HG03558 (cell line): ENCODE results near the gene COL19A1.
"Not testable (repeated sequence)": the region's sequence is repeated elsewhere in the genome, so short reads cannot be mapped to it uniquely, and the experiment has no call there.

ENCODE experiments used
- ATAC-seq: cut with Tn5 transposase; IDR thresholded peaks from one replicate; pipeline ENCODE4 v1.9.1; 2021; ENCODE audit warnings: moderate number of reproducible peaks; ENCODE audit not compliant: unreplicated experiment; ENCODE audit errors: extremely low read depth

Gene COL19A1

DNA sequence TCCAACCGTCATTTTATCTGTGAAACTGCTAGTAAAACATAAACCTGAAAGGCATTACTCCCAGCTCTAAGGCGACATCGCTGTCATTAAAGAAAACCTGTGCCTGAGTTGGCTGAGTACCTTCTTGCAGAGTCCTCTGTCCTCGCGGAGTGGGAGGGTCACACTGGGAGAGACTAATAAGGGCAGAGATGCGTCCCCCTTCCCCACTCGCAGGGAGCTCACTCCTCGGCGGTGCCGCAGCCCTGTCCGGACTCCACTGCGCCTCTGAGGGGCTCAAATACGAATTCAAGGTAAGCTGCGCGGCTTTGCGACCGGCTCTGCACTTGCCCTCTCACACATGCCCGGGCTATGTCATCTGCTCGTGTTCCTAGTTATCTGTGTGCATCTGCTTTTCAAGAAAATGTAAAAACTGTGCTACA is at the start of gene COL19A1:
Gene COL19A1 (plus strand): TSS at position 206 of the 419 bp plus-strand sequence. CDS start 13,012 bp downstream, outside the sequence.
- peak; percentile 28 for ATAC-seq

DNA sequence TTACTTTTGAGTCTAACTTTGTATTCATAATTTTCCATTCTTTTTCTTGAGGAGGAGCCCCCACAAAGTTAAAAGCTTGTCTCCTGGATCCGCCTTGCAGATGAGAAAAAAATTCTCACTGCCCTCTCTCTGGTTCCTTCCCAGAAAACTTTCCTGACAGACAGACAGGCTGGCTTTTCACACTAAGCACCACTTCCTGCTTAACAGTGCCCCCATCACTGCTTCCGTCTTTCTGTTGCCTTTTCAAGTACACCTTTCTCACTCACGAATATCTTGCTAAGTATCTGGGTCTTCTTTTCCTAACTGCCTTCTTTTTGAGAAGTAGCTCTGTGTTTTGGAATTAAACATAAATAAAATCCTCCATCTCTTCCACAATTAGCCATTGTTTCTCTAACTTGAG is 49.8 kb upstream of the COL19A1 start:
- no peak for ATAC-seq

DNA sequence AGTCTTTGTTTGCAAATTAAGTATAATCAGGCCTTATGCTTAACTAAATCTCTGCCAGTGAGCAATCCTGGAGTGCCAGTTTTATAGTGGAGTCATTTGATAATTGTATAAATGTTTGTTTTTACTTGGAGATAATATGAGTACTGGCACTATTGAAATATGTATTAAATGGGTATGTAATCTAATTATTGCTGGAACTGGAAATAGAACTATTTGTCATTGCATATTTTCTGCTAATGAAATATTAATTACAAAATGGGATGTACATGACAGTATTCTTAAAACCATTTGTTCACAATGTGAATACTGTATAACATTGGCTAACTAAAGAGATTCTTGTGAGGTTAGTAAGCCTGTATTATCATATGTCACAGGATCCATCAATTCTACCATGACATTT is 49.0 kb upstream of the COL19A1 start:
- no peak for ATAC-seq

DNA sequence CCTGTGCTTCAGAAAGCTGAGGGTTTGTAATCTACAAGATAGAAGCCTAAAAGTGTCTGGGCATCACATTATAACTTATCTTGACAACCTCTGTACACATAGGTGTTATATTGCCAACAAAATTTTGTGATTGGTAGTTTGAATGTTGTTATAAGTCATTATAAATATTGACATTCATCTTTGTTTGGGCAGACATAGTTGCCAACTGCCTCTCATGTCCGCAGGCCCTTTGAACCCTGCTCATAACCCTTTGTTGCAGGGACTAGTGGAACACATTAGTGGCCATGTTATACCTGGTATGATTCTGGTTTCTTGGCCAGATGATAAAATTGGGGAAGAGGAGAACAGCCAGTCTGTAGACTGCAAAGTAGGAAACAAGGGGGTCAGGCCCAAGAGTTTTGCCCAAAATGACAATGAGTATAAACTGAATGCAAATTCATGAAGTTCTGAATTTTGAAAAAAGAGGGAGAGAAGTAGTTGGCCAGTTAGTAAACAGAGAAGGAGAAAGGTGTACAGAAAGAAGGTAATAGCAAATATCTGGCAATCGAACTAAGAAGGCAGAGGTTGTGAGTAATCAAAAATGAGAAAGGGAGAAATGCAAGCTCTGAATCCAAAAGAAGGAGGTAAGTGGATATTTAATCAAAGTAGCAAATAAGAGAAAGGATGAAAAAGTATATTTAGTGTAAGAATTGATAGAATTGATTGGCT is 48.0 kb upstream of the COL19A1 start:
- no peak for ATAC-seq

DNA sequence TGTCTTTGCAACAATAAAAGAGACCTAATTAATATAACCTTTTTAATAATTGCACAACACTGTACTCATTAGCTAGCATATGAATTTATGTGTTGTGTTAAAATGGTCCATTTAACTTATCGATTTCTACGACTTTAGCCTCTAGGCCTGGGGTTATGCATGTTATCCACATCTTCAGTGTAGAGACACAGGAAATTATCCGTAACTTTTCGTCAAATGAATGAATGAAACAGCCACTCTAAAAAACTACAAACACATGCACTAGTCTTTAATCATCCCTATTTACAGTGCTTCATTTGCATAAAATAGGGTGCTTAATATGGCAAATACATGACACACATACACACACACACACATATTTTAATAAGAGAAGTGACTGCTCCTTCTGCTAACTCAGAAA is 47.2 kb upstream of the COL19A1 start:
- ATAC-seq: no peak

DNA sequence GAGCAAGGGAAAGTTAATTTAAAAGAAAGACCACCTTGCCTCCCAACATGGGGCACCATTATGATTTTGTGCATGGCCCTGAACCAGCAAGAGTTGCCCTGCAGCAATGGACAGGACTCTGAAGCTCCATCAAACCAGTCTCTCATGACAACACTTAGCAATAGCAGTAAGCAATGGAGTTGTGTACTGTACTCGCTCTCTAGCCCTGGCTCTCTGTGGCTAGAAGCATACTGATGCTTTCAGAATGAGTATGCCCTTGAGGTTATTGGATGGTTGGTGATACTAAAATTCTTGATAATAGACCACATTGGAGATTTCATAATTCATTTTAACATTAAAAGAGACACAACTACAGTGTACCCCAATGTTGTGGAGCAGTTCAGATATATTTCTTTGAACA is 46.3 kb upstream of the COL19A1 start:
- no peak for ATAC-seq

DNA sequence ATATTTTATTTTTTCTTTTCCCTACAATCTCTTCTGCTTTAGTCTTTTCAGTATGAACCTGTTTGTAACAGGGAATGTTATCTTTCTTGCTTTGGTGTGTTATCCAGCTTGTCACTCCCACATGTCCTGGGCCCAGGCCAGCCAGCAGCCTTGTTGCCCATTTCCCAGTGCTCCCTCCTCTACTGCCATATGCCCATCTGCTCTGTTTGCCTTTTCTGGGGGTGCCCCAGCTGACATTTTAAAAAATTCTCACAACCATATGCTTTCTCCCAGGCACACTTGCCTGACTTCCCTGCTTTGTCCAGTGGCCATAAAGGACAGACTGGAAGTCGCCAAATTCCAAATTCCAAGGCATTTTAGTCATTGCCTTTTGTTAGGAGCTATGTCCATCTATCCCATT is 45.9 kb upstream of the COL19A1 start:
- no peak for ATAC-seq

DNA sequence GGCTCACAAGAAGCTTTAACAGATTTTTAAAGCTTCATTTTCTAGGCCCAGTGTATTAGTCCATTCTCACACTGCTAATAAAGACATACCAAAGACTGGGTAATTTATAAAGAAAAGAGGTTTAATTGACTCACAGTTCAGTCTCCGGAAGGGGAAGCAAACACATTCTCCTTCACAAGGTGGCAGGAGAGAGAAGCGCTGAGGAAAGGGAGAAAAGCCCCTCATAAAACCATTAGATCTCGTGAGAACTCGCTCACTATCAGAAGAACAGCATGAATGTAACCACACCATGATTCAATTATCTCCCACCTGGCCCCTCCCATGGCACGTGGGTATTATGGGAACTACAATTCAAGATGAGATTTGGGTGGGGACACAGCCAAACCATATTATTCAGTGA is 42.0 kb upstream of the COL19A1 start:
- ATAC-seq: not testable (repeated sequence)

DNA sequence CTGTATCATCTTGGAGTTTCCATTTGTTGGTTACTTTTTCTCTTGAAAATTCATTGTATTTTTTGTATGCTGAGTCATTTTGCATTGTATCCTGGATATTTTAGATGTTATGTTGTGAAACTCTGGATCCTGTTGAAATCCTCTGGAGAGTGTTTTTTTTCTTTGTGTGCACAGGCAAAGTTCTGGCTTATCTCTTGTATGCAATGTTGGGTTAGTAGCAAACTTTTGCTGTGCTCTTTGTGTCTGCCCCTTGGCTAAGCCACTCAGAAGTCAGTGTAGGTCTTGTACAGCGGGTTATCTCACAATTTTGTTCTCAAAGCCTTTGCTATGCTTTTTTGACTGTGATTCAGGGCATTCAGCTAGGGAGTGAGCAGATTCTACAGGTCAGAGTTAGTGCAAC is 40.5 kb upstream of the COL19A1 start:
- no peak for ATAC-seq

DNA sequence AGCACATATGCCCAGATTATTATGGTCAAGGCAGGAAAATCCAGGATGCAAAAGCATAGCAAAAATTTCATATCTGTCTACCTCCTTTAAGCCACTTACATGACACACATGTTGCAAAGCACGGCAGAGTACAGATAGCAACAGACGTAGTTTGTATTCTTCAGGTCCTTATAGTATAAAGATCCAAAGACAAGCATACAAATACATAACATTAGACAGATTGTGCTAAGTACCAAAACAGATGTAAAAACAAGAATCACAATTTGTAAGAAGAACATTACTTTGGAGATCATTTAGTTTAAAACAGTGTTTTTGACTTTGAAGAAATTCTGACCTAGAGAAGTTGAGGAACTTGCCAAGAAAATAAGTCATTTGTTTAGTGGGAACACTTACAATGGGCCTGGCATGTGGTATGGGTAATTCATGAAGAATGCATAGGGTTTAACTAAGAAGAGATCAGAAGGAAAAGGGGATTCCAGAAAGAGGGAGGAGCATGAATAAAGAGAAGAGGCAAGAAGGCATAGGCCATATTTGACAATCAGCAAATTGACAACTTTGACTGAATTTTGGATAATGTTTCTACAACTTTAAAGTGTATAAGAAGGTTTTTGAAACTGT is 39.0 kb upstream of the COL19A1 start:
- ATAC-seq: no peak

DNA sequence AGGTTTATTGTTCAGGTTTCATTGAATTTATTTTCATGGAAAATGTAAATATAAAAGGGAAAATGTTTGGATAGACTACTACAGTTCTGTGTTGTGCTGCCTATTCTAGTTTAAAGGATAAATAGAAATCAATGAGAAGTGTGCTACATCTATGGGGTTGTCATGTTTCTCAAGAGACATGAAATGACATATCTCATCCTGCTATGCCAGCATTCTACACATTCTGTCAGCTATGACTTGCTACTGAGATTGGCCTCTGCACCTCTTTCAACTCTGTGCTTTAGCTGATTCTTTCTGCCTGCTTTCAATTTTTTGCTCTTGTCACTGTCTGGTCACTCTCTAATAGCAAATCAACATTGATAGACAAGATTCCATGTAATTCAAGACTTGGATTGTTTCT is 33.8 kb upstream of the COL19A1 start:
- no peak for ATAC-seq

DNA sequence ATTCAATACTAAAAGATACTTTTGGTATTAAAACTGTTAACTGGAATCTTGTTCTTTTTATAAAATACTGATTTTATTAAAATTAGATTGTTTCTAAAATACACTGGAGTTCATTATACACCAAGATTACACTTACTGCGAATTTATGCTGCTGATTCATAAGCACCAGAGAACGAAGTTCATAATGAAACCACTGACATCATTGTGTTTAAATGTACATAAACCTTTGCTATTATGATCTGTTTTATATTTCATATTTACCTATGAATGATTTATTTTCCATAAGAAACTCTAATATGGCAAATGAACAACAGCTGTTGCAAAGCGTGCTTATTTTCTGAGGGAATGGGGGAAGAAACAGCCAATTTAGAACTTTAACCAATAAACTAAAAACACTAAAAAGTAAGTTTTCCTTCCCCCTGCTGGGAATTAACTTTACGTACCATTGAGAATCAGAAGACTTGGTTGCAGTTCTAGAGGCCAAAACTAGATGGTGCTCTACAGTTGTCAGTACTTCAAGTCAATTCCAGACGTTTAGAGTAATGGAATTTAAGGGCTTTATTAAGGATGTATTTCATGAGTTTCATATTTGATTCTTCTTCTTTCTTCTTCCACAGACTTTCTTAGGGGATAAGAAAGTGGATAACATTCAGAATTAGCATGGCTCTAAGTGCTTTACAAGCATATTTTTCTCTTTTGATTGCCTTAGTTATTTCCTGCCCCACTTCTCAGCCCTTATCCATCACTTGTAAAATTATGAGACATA is 30.8 kb upstream of the COL19A1 start:
- peak; percentile 54 for ATAC-seq

DNA sequence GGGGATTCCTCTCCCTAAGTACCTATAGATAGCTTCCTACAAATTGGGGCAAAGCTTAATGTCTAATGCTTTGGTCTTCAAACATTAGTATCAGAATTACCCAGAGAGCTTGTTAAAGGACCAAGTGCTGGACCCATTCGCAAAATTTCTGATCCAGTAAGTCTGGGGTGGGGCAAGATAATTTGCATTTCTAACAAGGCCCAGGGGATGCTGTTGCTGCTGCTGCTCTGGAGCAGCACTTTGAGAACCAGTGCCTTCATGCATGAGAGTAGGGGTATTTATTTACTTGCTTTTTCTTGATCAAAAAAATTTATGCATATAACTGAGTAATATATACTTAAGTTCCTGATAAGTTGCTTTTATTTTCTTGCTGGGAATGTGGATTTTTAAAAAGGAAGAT is 24.5 kb upstream of the COL19A1 start:
- no peak for ATAC-seq

DNA sequence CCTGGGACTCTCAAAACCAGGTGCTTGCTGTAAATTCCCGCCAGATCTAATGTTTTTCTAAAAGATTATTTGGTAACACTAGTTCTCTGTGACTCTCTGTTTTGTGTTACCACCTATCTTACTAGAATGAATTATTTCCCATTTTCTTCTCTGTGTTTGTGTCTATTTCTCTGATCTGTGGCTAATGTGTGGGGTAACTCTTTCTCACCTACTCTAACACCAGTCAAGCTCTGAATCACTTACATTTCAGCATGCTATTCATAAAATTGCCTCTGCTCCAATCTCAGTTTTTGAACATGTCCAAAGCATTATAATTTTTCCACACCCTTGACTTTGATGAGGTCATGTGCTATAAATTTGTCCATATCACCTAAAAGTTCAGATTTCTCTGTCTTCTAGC is 23.2 kb upstream of the COL19A1 start:
- ATAC-seq: no peak

DNA sequence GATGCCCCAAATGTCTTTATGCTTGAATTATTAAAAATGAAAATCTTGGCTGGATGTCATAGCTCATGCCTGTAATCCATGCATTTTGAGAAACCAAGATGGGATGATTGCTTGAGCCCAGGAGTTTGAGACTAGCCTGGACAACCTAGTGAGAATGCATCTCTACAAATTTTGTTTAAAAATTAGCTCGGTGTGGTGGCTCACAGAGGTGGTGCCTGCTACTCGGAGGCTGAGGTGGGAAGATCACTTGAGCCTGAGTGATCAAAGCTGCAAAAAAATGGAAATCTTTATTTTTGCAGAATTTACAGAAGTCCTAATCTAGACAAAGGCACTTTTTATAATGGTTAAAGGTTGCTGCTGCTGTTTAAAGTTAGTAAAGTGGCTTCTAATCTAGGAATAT is 20.0 kb upstream of the COL19A1 start:
- no peak for ATAC-seq

DNA sequence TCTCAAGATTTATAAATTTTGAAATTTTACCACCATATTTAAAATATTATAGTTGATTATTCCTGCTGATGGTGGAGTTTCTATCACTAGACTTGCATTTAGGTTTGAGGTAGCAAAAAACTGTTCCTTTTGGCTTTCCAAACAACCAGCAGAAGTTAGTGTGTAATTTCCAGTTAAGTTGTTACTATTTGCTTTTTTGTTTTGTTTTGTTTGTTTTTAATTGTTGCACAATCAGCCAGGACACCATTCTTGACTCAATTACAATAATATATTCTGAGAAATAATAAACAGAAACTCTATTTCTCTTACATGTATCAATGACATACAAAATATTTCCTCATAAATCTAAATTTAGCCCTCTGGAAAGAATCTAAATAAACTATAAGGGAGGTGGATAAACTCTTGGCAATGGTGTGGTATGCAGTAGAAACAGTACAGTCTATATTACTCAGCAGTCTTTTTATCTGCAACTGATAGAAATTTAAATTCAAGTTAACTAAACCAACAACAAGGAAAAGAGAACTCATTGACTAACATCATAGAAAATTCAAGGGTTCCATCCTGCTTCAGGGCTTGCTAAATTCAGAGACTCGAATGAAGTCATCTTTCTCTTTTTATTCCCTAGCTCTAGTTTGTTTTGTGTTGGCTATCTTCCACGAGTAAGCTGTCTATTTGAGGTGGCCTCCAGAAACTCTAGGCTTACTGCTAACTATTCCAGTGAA is 19.4 kb upstream of the COL19A1 start:
- ATAC-seq: no peak

DNA sequence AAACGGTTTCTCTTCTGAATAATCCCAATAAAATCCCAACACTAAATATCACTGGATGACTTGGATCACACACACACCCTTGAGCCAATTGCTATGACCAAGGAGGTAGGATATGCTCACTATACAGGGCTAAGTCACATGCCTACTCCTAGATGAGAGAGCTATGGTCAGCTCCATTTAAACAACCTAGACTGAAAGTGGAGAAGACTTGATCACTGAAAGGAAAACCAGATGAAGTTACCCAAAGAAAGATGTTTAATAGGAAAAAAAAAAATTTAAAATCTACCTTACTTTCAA is 18.9 kb upstream of the COL19A1 start:
- no peak for ATAC-seq

DNA sequence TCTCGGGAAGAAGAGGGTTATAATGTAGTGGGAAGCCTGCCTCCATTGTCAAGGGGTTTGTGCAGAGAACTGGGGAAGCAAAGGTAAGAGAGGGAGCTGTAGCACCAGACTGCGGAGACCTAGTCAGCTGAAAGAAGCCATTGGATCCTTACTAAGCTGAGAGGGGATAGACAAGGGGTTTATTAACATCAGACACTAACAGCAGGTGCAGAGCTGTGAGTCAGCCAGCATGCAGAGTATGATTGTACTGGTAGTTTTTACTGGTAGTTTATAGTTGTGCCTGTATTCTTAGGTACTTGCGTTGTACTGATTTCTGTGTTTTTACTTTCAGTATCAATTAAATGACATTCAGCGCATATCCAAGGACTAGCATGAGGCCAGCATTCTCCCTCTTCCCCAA is 17.8 kb upstream of the COL19A1 start:
- ATAC-seq: no peak

DNA sequence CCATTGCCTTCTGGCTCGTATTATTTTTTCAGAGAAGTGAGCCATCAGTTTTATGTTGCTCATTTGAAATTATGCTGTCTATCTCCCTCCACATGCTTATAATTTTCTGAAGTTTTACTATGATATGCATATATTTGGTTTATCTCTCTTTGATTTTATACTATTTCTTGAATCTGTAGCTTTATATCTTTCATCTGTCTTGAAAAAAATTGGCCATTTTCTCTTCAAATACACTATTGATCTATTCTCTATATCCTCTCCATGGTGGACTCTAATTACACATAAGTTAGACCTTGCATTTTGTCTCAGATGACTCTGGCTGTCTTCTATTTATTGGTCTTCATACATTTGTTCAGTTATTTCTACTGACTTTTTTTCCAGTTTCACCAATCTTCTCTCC is 13.7 kb upstream of the COL19A1 start:
- no peak for ATAC-seq

DNA sequence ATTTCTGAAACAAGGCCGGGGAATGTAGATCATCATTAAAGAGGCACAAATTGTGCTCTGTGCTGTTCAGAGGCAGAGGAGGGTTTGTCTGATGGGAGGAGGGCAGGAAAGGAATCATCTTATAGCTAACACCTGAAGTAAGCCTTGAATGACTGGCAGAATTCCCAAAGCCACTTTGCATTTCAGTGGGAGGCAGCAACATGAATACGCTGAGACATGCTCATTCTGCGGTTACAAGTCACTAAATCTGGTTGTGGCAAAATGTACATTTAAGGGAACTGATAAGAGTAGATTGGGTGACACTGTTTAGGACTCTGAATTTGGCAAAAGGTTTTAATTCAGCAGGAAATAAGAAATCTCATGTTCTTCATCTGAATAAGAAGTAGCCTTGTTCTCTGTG is 4.4 kb upstream of the COL19A1 start:
- no peak for ATAC-seq

DNA sequence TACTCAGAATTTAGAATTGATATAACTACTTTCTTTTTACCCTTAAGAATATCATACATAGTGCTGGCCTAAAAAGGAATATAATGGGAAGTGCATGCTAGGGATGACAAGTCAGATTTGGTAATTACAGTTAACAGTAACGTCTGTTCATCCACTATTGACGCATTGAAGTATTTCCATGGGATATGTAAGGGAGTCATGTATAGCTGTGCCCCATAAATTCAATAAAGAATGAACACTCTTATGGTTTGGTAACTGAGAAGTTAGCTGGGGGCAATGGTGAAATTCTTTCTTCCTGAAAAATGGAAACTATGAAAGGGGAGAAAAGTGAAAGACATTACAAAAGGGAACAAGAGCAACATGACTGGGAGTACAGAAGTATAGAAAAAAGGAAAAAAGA is 2.6 kb upstream of the COL19A1 start:
- ATAC-seq: no peak
